Upper lobe of left lung (tissue), 4 donors: Measurements from ENCODE around the gene NCOR1.

Experiments used
- CTCF ChIP-seq, 6 experiments: fragments of 450-650 bp in 4 of 6; fragments of 200-600 bp in 2 of 6; sonication (generic) in 2 of 6; IDR thresholded peaks; one replicate each; pipeline ENCODE4 v1.5.1; 2016 to 2019; ENCODE audit warnings: antibody characterized with exemption in 6 of 6
- EP300 ChIP-seq, 4 donors: sonication (generic); formaldehyde crosslinking; IDR thresholded peaks; one replicate each; pipeline ENCODE4 v1.5.1; 2017; ENCODE audit warnings: antibody characterized with exemption in 4 of 4, control low read depth in 2 of 4
- POLR2A ChIP-seq, 4 donors: fragments of 450-650 bp; IDR thresholded peaks; one replicate each; pipeline ENCODE4 v1.5.1; 2016 to 2017; ENCODE audit warnings: antibody characterized with exemption in 4 of 4, mild to moderate bottlenecking in 2 of 4

- no peak for TF ChIP-seq POLR2A (IDR thresholded peaks at IDR 0.05)
- no peak for TF ChIP-seq CTCF (IDR thresholded peaks at IDR 0.05)
- no peak for TF ChIP-seq EP300 (IDR thresholded peaks at IDR 0.05)
Measured at GRCh38 chr17:16072031-16072430, 143.3 kb downstream of the NCOR1 start.
